ENCODE measurements around the gene GNG14.
A peak's percentile ranks its signal among the peaks of the same experiment; 100 is the strongest.
"Not testable (repeated sequence)": the region's sequence is repeated elsewhere in the genome, so short reads cannot be mapped to it uniquely, and the experiment has no call there.

Gene GNG14

DNA sequence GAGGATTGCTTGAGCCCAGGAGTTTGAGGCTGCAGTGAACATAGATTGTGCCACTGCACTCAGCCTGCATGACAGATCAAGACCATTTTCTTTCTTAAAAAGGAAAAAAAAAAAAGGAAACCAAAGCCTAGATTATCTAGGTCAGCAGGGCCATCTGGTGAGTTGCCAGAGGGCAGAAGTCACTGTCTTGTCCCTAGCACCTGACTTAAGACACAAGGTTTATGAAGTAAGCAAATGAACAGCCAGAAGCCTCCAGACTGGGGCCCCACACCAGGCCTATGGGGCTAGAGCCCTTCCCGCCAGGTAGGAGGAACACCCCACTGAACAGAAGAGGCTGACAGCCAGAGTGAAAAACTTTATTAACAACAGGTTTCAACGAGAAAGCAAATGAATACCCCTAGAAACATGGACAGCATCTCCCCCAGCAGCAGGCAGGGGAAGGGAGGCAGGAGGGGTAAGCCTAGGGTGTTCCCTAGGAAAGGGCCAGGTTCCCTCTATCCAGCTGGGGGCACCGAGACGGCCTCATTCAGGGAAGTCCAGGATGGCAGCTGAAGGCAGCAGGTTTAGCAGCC, 20.0 kb upstream of the GNG14 start:
- DNase-seq (ENCODE audit: low read depth in 2 of 2, low spot score in 1 of 2), result no peak

DNA sequence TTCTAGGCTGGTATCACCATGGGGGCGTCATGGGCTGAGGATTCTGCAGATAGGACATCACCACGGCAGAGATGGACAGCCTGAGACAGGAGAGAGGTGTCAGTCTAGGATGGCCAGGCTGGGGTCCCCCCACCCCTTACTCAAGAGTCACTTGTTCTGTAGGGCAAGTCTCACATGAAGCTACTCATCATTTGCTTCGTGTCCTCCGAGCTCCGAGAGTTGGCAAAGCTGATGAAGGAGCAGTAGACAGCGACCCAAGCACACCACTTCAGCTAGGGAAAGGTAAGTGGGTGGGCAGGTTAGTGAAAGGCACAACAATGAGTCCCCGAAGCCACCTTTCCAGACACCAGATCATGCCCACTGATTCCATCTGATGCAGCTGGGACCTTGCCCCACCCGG, 19.5 kb upstream of the GNG14 start:
- DNase-seq (ENCODE audit: low read depth in 2 of 2, low spot score in 1 of 2), result no peak

DNA sequence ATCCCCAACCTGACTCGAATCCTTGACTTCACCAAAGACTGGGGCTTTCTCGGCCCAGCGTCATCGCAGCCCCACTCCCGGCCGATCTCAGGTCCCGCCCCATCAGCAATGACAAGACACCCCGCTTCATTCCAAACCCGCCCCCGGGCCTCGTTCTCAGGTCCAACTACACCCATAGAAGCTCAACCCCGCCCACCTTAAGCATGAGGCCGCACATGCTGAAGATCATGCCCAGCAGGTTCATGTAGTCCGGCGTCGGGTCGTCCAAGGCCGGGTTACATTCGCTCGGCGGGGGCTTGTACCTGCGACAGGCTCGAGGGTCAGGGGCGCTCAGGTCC, 18.9 kb upstream of the GNG14 start:
- DNase-seq (ENCODE audit: low read depth in 2 of 2, low spot score in 1 of 2), result peak; percentile 37 to 42

DNA sequence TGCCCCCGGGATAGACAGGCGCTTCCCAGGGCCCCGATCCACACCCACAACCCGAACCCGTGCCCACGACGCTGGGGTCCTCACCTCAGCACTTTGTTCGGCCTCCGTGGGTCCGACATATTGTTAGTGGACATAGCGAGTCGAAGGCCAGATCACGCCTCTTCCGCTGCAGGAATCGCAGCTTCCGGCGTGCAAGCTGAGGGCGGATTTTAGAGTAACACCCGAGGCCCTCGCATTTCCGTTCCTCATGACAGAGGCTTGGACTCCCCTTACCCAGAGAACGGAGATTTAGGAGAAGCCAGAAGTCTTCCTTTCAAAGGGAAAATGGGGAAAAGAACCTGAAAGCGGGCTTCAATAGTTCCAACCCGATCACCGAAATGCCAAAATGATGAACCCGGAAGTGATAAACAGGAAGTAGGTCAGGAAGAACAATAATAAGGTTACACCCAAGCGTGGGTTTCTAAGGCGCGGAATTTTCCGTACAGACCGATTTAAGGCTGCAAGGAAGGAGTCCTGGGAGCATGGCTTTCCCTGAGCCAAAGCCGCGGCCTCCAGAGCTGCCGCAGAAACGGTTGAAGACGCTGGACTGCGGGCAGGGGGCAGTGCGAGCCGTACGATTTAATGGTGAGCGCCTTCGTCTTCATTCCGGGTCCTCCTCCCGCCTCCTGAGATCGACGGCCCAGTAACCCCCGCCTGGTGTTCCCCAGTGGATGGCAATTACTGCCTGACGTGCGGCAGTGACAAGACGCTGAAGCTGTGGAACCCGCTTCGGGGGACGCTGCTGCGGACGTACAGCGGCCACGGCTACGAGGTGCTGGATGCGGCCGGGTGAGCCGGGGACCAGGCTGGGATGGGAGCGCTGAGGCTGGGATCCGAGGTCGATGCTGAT, 18.3 kb upstream of the GNG14 start:
- DNase-seq (ENCODE audit: low read depth in 2 of 2, low spot score in 1 of 2), result peak; percentile 47 to 55

DNA sequence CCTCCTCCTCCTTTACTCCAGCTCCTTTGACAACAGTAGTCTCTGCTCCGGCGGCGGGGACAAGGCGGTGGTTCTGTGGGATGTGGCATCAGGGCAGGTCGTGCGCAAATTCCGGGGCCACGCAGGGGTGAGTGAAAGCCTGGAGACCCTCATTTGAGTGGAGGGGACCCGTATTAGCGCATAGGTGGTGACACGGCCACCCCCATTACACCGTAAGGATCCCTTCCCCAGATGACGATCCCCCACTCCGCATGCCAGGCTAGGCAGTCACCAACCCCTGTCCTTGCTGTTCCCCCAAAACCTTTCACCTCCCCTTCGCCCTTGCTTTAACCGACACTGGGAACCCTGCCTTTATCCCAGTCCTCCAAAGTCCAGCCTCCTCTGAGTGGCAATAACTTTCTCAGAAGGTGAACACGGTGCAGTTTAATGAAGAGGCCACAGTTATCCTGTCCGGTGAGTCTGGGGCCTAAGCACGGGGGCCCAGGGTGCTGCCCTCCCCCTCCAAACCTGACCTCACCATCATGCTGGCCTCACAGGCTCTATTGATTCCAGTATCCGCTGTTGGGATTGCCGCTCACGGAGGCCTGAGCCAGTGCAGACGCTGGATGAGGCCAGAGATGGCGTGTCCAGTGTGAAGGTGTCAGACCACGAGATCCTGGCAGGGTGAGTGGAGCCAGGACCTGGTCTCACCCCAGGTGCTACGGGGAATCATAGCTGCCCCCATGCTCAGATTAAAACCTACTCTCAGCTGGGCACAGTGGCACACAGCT, 17.5 kb upstream of the GNG14 start:
- no peak for DNase-seq (ENCODE audit: low read depth in 2 of 2, low spot score in 1 of 2)

DNA sequence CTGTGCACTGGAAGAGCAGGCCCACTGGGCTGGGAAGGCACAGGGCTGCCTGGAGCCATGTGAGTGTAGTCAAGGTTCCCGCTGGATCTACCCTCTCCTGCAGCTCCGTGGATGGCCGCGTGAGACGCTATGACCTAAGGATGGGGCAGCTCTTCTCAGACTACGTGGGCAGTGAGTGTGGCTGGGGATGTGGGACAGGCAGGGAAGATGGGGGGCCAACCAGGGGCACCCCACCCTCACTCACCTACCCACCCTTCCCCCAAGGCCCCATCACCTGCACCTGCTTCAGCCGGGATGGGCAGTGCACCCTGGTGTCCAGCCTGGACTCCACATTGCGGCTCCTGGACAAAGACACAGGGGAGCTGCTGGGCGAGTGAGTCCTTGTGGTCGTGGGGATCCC, 15.1 kb upstream of the GNG14 start:
- no peak for DNase-seq (ENCODE audit: low read depth in 2 of 2, low spot score in 1 of 2)

DNA sequence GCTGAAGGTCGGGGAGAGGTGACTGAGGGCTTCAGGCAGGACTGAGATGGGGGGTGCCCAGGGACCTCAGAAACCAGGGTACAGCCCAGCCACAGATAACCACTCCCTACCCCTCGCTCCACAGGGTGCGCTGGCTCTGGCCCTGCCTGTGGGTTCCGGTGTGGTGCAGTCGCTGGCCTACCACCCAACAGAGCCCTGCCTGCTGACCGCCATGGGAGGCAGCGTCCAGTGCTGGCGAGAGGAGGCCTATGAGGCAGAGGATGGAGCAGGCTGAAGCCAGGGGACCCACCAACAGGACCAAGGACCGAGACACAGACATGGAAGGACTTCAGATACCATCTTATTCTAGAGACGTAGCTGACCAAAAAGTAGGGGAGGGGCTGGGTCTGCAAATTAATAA, 12.4 kb upstream of the GNG14 start:
- DNase-seq (ENCODE audit: low read depth in 2 of 2, low spot score in 1 of 2), result no peak

DNA sequence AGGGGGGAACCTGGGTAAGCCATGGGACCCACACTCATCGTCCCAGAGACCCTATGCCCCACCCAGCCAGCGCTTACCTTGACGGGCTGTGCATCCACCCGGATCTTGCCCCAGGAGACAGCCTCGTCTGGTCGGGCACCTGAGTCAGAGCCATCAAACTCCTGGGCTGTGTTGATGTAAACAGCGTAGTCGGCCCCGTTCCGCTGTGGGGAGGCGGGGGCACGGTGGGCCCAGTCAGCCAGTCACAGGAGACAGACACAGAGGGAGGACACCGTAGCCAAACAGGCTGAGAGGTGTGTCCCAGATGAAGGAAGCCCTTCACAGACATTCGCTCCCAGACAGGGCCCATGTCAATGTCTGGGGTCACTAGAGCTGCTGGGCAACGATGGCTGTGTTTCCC, 11.9 kb upstream of the GNG14 start:
- no peak for DNase-seq (ENCODE audit: low read depth in 2 of 2, low spot score in 1 of 2)

DNA sequence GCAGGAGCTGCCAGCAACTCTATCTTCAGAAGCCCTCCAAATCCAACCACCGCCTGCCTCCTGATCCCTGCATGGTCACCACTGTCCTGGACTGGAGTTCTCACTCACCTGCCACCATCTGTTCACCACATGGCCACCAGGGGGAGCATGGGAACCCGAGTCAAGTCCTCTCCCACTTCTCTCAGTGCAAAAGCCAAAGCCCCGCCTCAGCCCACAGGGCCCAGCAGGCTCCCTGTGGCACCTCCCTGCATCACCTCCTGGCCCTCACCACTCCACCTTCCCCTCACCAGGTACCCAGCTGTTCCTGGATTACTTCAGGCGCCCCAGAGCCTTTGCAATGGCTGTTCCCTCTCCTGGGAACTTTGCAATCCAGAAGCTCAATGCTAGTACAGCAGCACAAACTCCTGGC, 11.4 kb upstream of the GNG14 start:
- DNase-seq (ENCODE audit: low read depth in 2 of 2, low spot score in 1 of 2), result peak; percentile 61 to 84

DNA sequence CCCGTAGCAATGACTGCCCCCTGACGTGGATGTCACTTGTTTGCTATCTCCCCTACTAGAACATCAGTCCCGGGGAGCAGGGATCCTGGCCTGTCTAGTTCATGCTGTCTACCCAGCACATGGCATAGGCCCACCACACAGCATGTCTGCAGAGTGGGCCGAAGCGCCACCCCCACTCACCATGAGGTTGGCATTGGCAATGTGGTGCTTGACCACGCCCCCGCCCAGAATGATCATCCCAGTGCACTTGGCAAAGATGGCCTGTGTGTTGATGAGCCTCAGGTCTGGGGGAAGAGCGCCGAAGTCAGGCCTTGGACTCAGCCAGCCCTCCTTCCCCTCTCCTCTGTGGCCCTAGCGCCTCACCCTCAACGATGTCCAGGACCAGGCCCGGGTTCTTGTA, 10.9 kb upstream of the GNG14 start:
- DNase-seq (ENCODE audit: low read depth in 2 of 2, low spot score in 1 of 2), result no peak

DNA sequence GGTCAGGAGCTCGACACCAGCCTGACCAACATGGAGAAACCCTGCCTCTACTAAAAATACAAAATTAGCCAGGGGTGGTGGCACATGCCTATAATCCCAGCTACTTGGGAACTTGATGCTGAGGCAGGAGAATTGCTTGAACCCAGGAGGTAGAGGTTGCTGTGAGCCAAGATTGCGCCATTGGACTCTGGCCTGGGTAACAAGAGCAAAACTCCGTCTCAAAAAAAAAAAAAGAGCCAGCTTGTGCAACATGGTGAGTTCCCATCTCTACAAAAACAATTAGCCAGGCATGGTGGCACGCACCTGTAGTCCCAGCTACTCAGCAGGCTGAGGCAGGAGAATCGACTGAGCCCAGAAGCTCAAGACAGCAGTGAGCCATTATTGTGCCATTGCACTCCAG, 9.8 kb upstream of the GNG14 start:
- DNase-seq (ENCODE audit: low read depth in 2 of 2, low spot score in 1 of 2), result not testable (repeated sequence)

DNA sequence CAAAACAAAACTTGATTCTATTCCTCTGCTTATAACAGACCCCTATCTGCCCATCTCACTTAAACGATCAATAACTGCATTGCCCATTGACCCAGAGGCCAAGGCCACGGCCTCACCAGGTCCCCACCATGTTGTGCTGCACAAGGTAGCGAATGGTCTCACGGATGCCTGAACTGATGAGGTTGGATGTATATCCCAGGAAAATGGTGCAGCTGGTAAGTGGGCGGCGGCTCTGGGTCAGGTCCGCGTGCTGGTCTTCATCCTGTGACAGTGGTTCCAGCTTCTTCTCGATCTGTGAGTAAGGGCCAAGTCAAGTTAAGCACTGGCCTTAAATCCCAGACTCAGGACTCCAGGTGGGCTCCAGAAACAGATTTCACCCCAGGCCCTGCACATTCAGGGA, 7.8 kb upstream of the GNG14 start:
- no peak for DNase-seq (ENCODE audit: low read depth in 2 of 2, low spot score in 1 of 2)

DNA sequence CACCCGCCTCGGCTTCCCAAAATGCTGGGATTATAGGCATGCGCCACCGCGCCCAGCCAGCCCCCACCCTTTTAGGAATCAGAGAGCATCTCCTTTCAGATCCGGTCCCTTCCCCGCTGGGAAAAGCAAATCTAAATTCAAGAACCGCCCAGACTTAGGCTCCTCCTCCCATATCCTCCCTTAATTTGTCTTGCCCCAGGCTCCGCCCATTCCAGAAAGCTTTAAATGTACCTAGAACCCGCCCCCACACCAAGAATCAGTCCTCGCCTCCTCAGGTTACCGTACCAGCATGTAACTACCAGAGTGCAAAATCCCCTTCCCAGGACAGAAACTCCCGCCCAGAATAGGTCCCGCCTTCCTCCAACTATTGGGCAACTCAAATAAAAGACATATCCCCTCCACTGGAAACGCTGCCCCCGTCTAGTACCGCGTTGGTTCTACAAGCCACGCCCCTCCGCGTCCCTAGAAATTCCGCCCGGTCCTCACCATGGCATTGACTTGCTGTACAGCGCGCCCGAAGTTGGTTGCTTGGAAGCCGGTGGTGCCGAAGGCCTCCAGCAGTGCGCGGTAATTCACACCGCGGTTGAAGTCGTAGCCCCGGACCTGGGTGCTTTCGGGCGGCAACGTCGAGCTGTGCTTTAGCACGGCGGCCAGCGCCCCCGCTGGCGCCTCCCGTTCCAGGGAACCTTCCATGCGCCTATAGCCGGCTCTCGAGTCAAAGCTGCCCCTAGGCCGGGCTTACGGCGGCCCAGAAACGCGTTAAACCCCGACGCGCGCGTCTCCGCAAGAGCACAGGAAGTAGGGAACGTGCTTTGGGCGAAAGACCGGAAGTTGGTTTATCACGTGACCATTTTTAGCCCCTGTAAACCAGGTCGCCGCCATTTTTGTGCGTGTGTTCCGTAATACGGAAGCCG, 6.5 kb upstream of the GNG14 start, which contains the start of gene DHPS:
DHPS (minus strand) TSS at position 807 of the 914 bp plus-strand sequence; CDS start at position 693, 114 bp downstream.
- DNase-seq (ENCODE audit: low read depth in 2 of 2, low spot score in 1 of 2), result peak; percentile 81

DNA sequence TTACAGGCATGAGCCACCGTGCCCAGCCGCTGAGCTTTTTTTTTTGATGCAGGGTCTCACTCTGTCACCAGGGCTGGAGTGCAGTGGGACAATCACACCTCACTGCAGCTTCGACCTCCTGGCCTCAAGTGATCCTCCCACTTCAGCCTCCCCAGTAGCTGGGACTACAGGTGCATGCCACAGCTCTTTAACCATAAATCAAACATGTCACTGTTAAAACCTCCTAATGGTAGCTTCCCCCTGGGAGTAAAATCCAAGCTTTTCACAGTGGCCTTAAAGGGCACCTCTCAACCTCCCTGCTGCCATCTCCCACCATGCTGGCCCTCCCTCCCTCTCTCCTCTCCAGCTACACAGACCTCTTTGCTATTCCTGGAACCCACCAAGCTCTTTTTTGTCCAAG, 2.0 kb upstream of the GNG14 start:
- no peak for DNase-seq (ENCODE audit: low read depth in 2 of 2, low spot score in 1 of 2)

DNA sequence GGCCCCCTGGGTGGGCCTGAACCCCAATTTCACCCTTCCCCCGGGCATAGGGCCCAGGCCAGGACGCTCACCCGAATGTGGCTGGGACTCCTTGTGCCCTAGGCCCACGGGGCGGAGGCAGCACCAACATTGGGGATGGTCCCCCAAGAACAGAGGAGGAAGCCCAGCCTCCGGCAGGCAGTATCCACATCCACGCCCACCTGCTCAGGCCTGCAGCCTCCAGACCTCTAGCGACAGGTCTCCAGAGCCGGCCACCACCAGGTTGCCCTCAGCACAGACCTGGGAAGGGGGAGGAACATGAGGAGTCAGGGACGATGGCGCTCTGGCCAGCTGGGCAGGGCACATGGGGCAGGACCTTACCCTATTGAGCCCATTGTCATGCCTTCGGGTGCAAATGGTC, 1.2 kb downstream of the GNG14 start:
- DNase-seq (ENCODE audit: low read depth in 2 of 2, low spot score in 1 of 2), result no peak

DNA sequence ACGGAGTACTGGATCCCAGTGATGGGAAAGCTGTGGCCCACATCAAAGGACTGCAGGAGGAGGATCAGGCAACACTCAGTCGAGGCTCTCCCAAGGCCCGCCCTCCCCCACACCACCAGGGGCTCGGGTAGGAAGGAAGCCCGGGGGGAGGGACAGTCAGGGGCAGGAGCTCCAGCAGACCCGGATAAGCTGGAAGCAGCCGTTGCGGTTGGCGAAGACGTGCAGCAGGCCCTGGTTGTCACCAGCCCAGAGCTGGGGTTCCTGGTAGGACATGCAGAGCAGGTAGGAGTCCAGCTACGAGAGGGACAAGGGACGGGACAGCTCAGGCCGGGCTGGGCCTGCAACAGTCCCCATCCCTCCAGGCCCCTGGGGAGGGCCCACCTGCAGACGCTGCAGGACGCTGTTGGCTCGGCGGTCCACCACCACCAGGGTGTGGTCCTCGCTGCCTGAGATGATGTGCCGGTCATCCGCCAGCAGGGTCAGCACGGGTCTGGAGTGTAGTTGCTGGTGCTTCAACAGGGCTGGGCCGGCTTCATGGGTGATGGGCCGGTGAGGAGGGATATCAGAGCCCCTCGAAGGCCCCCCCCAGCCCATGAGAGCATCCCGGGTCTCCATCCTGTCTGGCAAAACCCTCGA, 1.9 kb downstream of the GNG14 start:
- no peak for DNase-seq (ENCODE audit: low read depth in 2 of 2, low spot score in 1 of 2)

DNA sequence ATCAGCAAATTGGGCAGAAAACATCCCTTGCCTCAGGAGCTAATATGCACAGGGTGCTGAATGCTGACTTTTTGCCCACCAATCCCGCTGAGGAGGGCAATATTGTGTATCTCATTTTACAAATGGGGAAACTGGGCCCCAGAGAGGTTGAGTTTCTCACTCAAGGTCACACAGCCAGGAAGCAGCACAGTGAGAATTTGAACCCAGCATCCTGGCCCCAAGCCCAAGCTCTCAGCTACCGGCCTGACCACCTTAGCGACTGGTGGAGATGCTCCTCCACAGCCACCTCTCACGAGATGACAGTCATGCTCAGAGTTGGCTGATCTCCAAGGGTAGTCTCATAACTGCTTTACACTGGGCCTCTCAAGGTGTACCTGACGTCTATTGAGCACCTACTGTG, 5.2 kb downstream of the GNG14 start:
- DNase-seq (ENCODE audit: low read depth in 2 of 2, low spot score in 1 of 2), result no peak

DNA sequence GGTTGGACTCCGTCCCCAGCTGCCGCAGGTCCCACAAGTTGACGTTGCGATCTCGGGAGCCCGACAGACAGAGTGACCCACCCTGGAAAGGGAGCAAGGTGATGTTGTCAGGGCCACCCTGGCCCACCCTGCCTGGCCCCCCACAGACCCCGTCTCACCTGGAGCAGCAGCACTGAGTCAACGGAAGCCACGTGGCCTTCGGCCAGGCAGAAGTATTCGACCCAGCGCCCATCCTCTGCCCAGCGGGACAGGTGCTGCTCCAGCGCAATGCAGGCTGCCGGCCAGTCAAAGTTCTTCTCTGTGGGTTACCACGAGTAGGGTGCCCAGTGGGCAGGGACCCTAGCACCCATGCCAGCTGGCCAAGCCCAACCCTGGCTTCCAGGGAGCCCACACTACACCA, 6.8 kb downstream of the GNG14 start:
- no peak for DNase-seq (ENCODE audit: low read depth in 2 of 2, low spot score in 1 of 2)

DNA sequence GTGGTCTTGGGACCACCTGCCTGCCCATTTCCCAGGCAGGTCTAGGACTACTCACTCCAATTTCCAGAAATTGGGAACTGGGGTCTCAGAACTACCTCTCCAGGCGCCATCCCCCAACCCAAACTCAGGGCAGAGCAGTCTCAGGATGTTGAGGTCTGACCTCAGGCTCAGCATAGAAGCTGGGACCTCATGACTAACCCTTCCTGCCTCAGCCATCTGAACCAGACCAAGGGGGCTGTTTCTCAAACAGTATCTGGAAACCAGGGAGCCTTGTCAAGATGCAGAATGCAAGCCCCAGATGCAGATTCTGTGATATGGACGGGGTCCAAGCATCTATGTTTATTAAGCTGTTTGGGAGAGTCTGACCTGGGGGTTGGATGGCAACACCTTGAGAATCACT, 7.3 kb downstream of the GNG14 start:
- DNase-seq (ENCODE audit: low read depth in 2 of 2, low spot score in 1 of 2), result no peak

DNA sequence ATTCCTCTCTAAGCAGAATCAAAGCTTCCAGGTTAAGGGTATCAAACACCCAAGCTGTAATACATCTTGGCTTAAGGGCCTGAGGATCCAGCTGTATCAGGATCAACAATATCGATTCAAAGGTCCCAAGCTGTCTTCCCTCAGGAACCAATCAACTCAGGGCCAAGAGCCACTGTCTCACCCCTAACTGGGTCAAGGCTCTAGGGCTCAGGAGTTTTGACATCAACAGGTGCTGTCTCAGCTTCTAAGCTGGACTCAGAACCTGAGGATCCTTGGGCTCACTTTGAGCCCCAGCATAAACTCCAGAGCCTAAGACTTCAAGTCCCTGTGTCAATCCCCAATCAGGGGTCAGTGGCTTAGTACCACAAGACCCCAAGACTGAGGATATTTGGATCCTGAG, 7.7 kb downstream of the GNG14 start:
- DNase-seq (ENCODE audit: low read depth in 2 of 2, low spot score in 1 of 2), result no peak

DNA sequence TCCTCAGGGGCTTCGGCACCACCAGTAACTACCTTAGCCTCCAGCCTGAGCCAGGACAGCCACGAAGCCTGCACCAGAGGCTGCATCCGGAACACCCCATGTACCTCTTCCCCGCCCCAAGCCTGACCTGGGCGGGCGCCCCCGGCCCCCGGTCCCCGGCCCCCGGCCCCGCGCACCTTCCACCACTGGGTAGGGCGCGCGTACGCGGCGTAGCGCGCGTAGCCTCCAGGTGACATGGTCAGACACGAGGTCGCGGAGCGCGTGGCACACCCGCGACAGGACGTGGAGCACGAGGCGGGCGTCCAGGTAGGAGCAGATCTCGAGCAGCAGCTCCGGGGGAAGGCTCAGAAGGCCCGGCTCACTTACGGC, 8.2 kb downstream of the GNG14 start:
- DNase-seq (ENCODE audit: low read depth in 2 of 2, low spot score in 1 of 2), result no peak
